ENCODE data around the gene UBIAD1. TPM values are rescaled to one million over a fixed set of nuclear protein-coding genes. Genes with fewer than 3 reads are reported as not detected.
A peak's percentile ranks its signal among the peaks of the same experiment; 100 is the strongest.
"Not testable (repeated sequence)": the region's sequence is repeated elsewhere in the genome, so short reads cannot be mapped to it uniquely, and the experiment has no call there.

The UBIAD1 gene
- total RNA-seq, 1 experiment from 2014 or later: 14.8 TPM

DNA sequence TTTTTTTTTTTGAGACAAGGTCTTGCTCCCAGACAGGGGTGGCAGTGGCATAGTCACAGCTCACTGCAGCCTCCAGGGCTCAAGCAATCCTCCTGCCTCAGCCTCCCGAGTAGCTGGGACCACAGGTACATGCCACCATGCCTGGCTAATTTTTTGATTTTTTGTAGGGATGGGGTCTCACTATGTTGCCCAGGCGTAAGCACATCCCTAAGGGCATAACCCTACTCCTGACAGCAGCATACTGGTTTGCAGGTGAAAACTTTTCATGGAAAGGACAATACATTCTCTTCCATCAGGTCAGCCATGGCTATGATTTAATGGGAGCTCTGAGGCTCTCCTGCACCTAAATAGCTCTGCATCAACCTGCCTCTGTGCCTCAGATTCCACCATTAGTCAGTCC is 29.4 kb downstream of the UBIAD1 start:
- ChIA-PET CTCF (no interaction called here), POLR2A (ENCODE audit: unreplicated experiment) (no interaction called here)
- no peak for ATAC-seq
- Histone ChIP-seq H3K4me2 (ENCODE audit: low read length) (no peak overlapping the region), H3K27me3 (ENCODE audit: low read length) (no peaks in the 10 kb centered on the region), H3F3A (ENCODE audit: low read length, unreplicated experiment) (no peaks in the 10 kb centered on the region), H3K9ac (ENCODE audit: low read length) (no peak overlapping the region), H3K9me3 (ENCODE audit: low read length) (no peaks in the 10 kb centered on the region), H4K20me1 (ENCODE audit: low read length) (no peaks in the 10 kb centered on the region), H3K36me3 (ENCODE audit: low read depth, low read length) (no peaks in the 10 kb centered on the region), H3K4me1 (ENCODE audit: insufficient read depth, low read length) (no peaks in the 10 kb centered on the region), H3K4me3 (ENCODE audit: low read length) (no peak overlapping the region), H2AFZ (ENCODE audit: low read length) (no peak overlapping the region), H3K9me2 (replicated peaks; ENCODE audit: low read length) (no peaks in the 10 kb centered on the region), H3K79me2 (ENCODE audit: low read length) (no peaks in the 10 kb centered on the region), H3K27ac (ENCODE audit: low read length) (no peak overlapping the region)
- no TSS peak for BruUV-seq (replicated peaks)
- DNase-seq: no peak
- intact Hi-C loops (cut with micrococcal nuclease): no loop called here
- TF ChIP-seq EZH2 (IDR thresholded peaks at IDR 0.05; ENCODE audit: low read length, unreplicated experiment): no peak
- no peak for TF ChIP-seq EZH2phosphoT487 (IDR thresholded peaks at IDR 0.05; ENCODE audit: borderline replicate concordance, low read length)
- TF ChIP-seq, protein P1, sequence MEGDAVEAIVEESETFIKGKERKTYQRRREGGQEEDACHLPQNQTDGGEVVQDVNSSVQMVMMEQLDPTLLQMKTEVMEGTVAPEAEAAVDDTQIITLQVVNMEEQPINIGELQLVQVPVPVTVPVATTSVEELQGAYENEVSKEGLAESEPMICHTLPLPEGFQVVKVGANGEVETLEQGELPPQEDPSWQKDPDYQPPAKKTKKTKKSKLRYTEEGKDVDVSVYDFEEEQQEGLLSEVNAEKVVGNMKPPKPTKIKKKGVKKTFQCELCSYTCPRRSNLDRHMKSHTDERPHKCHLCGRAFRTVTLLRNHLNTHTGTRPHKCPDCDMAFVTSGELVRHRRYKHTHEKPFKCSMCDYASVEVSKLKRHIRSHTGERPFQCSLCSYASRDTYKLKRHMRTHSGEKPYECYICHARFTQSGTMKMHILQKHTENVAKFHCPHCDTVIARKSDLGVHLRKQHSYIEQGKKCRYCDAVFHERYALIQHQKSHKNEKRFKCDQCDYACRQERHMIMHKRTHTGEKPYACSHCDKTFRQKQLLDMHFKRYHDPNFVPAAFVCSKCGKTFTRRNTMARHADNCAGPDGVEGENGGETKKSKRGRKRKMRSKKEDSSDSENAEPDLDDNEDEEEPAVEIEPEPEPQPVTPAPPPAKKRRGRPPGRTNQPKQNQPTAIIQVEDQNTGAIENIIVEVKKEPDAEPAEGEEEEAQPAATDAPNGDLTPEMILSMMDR (conservative IDR thresholded peaks at IDR 0.05; ENCODE audit: low read depth, low read length): no peak

DNA sequence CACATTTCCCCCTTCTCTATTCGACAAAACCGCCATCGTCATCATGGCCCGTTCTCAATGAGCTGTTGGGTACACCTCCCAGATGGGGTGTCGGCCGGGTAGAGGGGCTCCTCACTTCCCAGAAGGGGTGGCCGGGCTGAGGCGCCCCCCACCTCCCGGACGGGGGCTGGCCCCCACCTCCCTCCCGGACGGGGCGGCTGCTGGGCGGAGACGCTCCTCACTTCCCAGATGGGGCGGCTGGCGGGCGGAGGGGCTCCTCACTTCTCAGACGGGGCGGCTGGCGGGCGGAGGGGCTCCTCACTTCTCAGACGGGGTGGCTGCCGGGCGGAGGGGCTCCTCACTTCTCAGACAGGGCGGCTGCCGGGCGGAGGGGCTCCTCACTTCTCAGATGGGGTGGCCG is 32.5 kb downstream of the UBIAD1 start:
- ATAC-seq; H3K27ac ChIP-seq (ENCODE audit: low read length); CTCF ChIA-PET; H3K36me3 ChIP-seq (ENCODE audit: low read depth, low read length); H3K27me3 ChIP-seq (ENCODE audit: low read length); H4K20me1 ChIP-seq (ENCODE audit: low read length); H2AFZ ChIP-seq (ENCODE audit: low read length); DNase-seq; POLR2A ChIA-PET (ENCODE audit: unreplicated experiment); H3K9ac ChIP-seq (ENCODE audit: low read length); H3K4me3 ChIP-seq (ENCODE audit: low read length); H3K4me2 ChIP-seq (ENCODE audit: low read length); intact Hi-C loops (cut with micrococcal nuclease); BruUV-seq (replicated peaks); H3K9me3 ChIP-seq (ENCODE audit: low read length); H3K4me1 ChIP-seq (ENCODE audit: insufficient read depth, low read length); H3K79me2 ChIP-seq (ENCODE audit: low read length); H3K9me2 ChIP-seq (replicated peaks; ENCODE audit: low read length); H3F3A ChIP-seq (ENCODE audit: low read length, unreplicated experiment): not testable (repeated sequence)

DNA sequence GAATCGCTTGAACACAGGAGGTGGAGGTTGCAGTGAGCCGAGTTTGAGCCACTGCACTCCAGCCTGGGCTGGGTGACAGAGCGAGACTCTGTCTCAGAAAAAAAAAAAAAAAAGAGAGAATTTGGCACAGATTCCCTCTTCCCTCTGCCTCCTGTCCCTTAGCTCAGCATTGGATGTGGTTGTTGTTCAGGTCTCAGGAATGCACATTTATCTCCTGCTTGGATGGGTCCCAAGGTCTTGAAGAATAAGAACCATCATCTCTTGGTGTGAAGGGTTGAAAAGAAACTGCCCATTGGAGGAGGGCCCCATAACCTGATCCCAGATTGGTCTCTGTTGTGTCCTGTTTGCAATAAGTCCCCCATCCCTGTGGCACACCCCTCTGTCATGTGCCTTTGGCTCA is 34.9 kb downstream of the UBIAD1 start:
- TF ChIP-seq EZH2 (IDR thresholded peaks at IDR 0.05; ENCODE audit: low read length, unreplicated experiment) (no peak), EZH2phosphoT487 (IDR thresholded peaks at IDR 0.05; ENCODE audit: borderline replicate concordance, low read length) (no peak)
- TF ChIP-seq, protein P1 (conservative IDR thresholded peaks at IDR 0.05; ENCODE audit: low read depth, low read length): no peak
- ATAC-seq: no peak
- ChIA-PET CTCF (interaction anchor here (0.7 kb wide), 1 partner anchor 338 kb away, joined by 3 read pairs; no protein-coding TSS in a partner anchor), POLR2A (ENCODE audit: unreplicated experiment) (no interaction called here)
- H3K9ac ChIP-seq (ENCODE audit: low read length): no peak overlapping the region
- no peaks in the 10 kb centered on the region for H3K79me2 ChIP-seq (ENCODE audit: low read length)
- peak; percentile 20 for DNase-seq
- H3K9me2 ChIP-seq (replicated peaks; ENCODE audit: low read length): no peaks in the 10 kb centered on the region
- no TSS peak for BruUV-seq (replicated peaks)
- H4K20me1 ChIP-seq (ENCODE audit: low read length): no peaks in the 10 kb centered on the region
- H3K4me2 ChIP-seq (ENCODE audit: low read length): no peak overlapping the region
- H3F3A ChIP-seq (ENCODE audit: low read length, unreplicated experiment): no peaks in the 10 kb centered on the region
- H3K27ac ChIP-seq (ENCODE audit: low read length): no peak overlapping the region
- no peak overlapping the region for H3K4me3 ChIP-seq (ENCODE audit: low read length)
- no peaks in the 10 kb centered on the region for H3K36me3 ChIP-seq (ENCODE audit: low read depth, low read length)
- H3K4me1 ChIP-seq (ENCODE audit: insufficient read depth, low read length): no peaks in the 10 kb centered on the region
- H2AFZ ChIP-seq (ENCODE audit: low read length): no peak overlapping the region
- H3K9me3 ChIP-seq (ENCODE audit: low read length): no peaks in the 10 kb centered on the region
- intact Hi-C loops (cut with micrococcal nuclease): no loop called here
- no peaks in the 10 kb centered on the region for H3K27me3 ChIP-seq (ENCODE audit: low read length)
